ENCODE data around the gene TNS3. TPM values are rescaled to one million over a fixed set of nuclear protein-coding genes. Genes with fewer than 3 reads are reported as not detected.

Gene TNS3
- total and polyA plus RNA-seq, 7 donors = 17.4 to 43.8 (median 28.8) TPM

DNA sequence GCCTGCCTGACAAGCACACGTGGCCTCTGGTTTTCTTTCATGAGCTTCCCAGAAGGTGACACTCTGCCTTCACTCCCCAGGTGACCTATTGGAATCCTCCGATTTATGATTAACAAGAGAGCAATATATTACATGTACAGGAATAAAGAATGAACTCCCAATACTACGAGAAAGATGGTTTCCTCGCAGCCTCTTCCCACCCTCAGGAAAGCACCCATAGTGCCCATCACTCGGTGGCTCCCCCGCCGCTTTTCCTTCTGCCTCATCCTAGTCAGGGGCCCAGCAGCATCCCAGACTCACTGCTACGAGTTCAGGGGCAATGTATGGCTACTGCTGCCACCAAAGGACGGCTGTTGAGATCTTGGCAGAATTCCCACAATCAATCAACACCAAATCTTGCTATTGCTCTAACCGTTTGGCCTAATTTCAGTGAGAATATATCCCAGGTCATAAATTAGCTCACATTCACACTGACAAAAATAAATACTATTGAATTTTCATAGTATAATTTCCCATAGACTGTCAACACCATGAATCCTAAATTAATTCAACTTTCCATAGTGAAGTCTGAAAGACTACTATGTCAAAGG, 196.3 kb downstream of the TNS3 start:
- no peaks in the 10 kb centered on the region for H3K9me3 ChIP-seq
- intact Hi-C loops (cut with DNase I) = no loop called here
- no peaks in the 10 kb centered on the region for H3K27me3 ChIP-seq
- WGBS, 2 donors = 40 to 78% methylated on average over 10 of the region's 10 CpGs
- no peaks in the 10 kb centered on the region for H3K36me3 ChIP-seq
- no peak overlapping the region for H3K27ac ChIP-seq
- peaks cover 0 to 4% (median 3%) of the 10 kb centered on the region in 4 donors for H3K4me1 ChIP-seq
- DNase-seq = peak; percentile 26
- no peak overlapping the region for H3K4me3 ChIP-seq
- TF ChIP-seq POLR2AphosphoS5 (IDR thresholded peaks at IDR 0.05) = no peak
- TF ChIP-seq POLR2A (IDR thresholded peaks at IDR 0.05) = no peak
- TF ChIP-seq, protein P1, sequence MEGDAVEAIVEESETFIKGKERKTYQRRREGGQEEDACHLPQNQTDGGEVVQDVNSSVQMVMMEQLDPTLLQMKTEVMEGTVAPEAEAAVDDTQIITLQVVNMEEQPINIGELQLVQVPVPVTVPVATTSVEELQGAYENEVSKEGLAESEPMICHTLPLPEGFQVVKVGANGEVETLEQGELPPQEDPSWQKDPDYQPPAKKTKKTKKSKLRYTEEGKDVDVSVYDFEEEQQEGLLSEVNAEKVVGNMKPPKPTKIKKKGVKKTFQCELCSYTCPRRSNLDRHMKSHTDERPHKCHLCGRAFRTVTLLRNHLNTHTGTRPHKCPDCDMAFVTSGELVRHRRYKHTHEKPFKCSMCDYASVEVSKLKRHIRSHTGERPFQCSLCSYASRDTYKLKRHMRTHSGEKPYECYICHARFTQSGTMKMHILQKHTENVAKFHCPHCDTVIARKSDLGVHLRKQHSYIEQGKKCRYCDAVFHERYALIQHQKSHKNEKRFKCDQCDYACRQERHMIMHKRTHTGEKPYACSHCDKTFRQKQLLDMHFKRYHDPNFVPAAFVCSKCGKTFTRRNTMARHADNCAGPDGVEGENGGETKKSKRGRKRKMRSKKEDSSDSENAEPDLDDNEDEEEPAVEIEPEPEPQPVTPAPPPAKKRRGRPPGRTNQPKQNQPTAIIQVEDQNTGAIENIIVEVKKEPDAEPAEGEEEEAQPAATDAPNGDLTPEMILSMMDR (IDR thresholded peaks at IDR 0.05) = no peak
- no peak for TF ChIP-seq EP300 (IDR thresholded peaks at IDR 0.05)

DNA sequence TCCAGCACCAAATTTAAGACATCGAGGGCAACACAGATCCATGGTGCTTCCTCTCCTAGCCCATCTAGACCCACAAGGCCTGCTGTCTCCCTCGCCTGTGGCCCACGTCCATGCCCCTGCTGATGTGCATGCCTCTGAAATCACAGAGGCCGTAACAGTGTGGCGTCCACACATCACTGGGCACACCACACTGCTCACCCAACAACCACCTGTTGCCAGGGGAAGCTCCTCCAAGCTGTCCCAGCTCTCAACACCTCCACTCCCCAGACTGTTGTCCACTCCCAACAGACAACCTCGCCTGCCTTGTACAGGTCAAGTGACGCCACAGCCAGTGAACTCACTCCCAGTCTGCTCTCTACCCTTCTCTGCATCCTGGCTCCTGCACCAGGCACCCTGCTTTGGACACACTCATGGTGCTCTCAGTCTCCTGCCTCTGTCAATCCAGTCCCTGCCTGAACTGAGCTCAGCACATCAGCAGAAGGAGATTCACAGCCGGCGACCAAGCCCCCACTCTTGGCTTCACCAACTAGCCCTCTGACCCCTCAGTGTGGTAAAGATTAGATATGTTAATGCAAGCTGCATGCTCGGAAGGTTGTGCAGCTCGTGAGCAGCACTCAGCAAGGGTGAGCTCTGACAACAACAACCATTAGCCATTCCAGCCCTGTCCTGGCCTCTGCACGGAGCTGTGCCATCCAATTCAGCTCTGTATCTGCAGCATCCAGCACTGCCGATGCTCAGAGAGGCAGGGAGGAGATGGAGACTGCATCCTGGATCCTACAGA, 197.0 kb downstream of the TNS3 start:
- no peaks in the 10 kb centered on the region for H3K27me3 ChIP-seq
- intact Hi-C loops (cut with DNase I) = no loop called here
- no peaks in the 10 kb centered on the region for H3K36me3 ChIP-seq
- no peaks in the 10 kb centered on the region for H3K9me3 ChIP-seq
- 86 to 87% methylated on average over 13 of the region's 13 CpGs for WGBS, 2 donors
- TF ChIP-seq EP300 (IDR thresholded peaks at IDR 0.05) (no peak), POLR2A (IDR thresholded peaks at IDR 0.05) (no peak), POLR2AphosphoS5 (IDR thresholded peaks at IDR 0.05) (no peak)
- TF ChIP-seq, protein P1 (IDR thresholded peaks at IDR 0.05) = no peak
- DNase-seq = peak; percentile 43
- no peak overlapping the region for H3K4me3 ChIP-seq
- H3K27ac ChIP-seq = no peak overlapping the region
- peaks cover 0 to 11% (median 10%) of the 10 kb centered on the region in 4 donors for H3K4me1 ChIP-seq

GRCh38 chr7:47383696-47384445, 198.0 kb downstream of the TNS3 start:
- Histone ChIP-seq H3K4me1 (peaks cover 0 to 17% (median 16%) of the 10 kb centered on the region in 4 donors), H3K9me3 (no peaks in the 10 kb centered on the region), H3K27ac (no peak overlapping the region), H3K36me3 (no peaks in the 10 kb centered on the region), H3K27me3 (no peaks in the 10 kb centered on the region), H3K4me3 (no peak overlapping the region)
- peak; percentile 39 for DNase-seq
- WGBS, 2 donors = 79 to 89% methylated on average over 10 of the region's 10 CpGs
- intact Hi-C loops (cut with DNase I) = no loop called here
- TF ChIP-seq, protein P1 (IDR thresholded peaks at IDR 0.05) = no peak

DNA sequence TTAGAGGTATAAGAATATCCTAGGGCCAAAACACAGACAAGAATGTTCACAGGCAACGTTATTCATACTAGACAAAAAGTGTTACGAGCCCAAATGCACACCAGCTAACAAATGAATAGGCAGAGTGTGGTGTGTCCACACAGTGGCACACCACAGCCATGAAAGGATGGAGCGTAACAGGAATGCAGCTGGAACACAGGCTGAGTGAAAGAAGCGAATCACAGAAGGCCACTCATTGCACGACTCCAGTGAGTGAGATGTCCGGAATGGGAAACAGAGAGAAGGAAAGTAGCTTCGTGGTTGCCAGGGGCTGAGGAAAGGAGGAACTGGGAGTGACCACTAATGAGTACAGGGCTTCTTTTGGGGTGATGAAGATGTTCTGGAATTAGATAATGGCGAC, 198.8 kb downstream of the TNS3 start:
- Histone ChIP-seq H3K9me3 (no peaks in the 10 kb centered on the region), H3K36me3 (no peaks in the 10 kb centered on the region), H3K4me1 (peaks cover 0 to 17% (median 16%) of the 10 kb centered on the region in 4 donors), H3K27ac (no peak overlapping the region), H3K27me3 (no peaks in the 10 kb centered on the region), H3K4me3 (no peak overlapping the region)
- no peak for TF ChIP-seq EP300 (IDR thresholded peaks at IDR 0.05)
- TF ChIP-seq, protein P1 (IDR thresholded peaks at IDR 0.05) = no peak
- TF ChIP-seq POLR2A (IDR thresholded peaks at IDR 0.05) = no peak
- TF ChIP-seq POLR2AphosphoS5 (IDR thresholded peaks at IDR 0.05) = no peak
- intact Hi-C loops (cut with DNase I) = no loop called here
- peak; percentile 27 for DNase-seq
- 81 to 86% methylated on average over 8 of the region's 8 CpGs for WGBS, 2 donors
